Upper lobe of left lung (tissue), 6 donors: ENCODE data around the gene TCF12. TPM values are rescaled to one million over a fixed set of nuclear protein-coding genes. Genes with fewer than 3 reads are reported as not detected.

Experiments used
- ATAC-seq, 2 donors: fragments of 200-7000 bp; cut with Tn5 transposase; one replicate each; pipeline ENCODE4 v1.9.1; 2022; ENCODE audit warnings: mild to moderate bottlenecking in 2 of 2, moderate library complexity in 2 of 2; ENCODE audit not compliant: low FRiP score in 2 of 2
- DNase-seq, 2 donors: peaks; one replicate each; pipeline ENCODE4 v3.0.0-alpha.2; 2019 to 2020
- H3K27ac ChIP-seq, 4 donors: fragments of 200-600 bp; sonication (generic); one replicate each; pipeline ENCODE4 v1.5.1; 2016 to 2019
- H3K27me3 ChIP-seq, 4 donors: fragments of 200-600 bp; sonication (generic); one replicate each; pipeline ENCODE4 v1.5.1; 2017 to 2019
- H3K36me3 ChIP-seq, 4 donors: fragments of 200-600 bp; sonication (generic); one replicate each; pipeline ENCODE4 v1.5.1; 2016 to 2019
- H3K4me1 ChIP-seq, 4 donors: fragments of 200-600 bp; sonication (generic); one replicate each; pipeline ENCODE4 v1.5.1; 2018 to 2019
- H3K4me3 ChIP-seq, 4 donors: fragments of 200-600 bp; sonication (generic); one replicate each; pipeline ENCODE4 v1.5.1; 2017 to 2019; ENCODE audit warnings: mild to moderate bottlenecking in 2 of 4, moderate library complexity in 1 of 4
- H3K9me3 ChIP-seq, 4 donors: fragments of 200-600 bp; sonication (generic); one replicate each; pipeline ENCODE4 v1.5.1; 2018 to 2019
- EP300 ChIP-seq, 4 donors: sonication (generic); formaldehyde crosslinking; IDR thresholded peaks; one replicate each; pipeline ENCODE4 v1.5.1; 2017; ENCODE audit warnings: antibody characterized with exemption in 4 of 4, control low read depth in 2 of 4
- POLR2A ChIP-seq, 4 donors: fragments of 450-650 bp; IDR thresholded peaks; one replicate each; pipeline ENCODE4 v1.5.1; 2016 to 2017; ENCODE audit warnings: antibody characterized with exemption in 4 of 4, mild to moderate bottlenecking in 2 of 4
- POLR2AphosphoS5 ChIP-seq, 2 donors: sonication (generic); formaldehyde crosslinking; IDR thresholded peaks; one replicate each; pipeline ENCODE4 v1.5.1; 2017; ENCODE audit warnings: antibody characterized with exemption in 2 of 2
- WGBS, 2 donors: methylation state at CpG; one replicate each; pipeline ENCODE4 v1.1.5; 2017 to 2018; 5-methylcytosine and 5-hydroxymethylcytosine counted together
- total RNA-seq, 6 donors: library from RNA; depleted of rRNA in 4 of 6; stranded (reverse); fragments of >200 nt in 4 of 6; gene quantifications; one replicate each; pipeline versions ENCODE4 v1.1.0 to v1.2.1, GENCODE V29; 2016 to 2021
- TF ChIP-seq, protein P1 (sequence below), 6 experiments: fragments of 450-650 bp in 4 of 6; fragments of 200-600 bp in 2 of 6; sonication (generic) in 2 of 6; IDR thresholded peaks; one replicate each; pipeline ENCODE4 v1.5.1; 2016 to 2019; ENCODE audit warnings: antibody characterized with exemption in 6 of 6
- donor health status: DM: no; HTN: no; CAD: no; lungs with moderate emphysema.
- donor health status: DM: no; HTN: yes; CAD: no; lungs with severe emphysema.

The TCF12 gene
- total RNA-seq, 6 donors from 2014 or later, result 74.5 to 257 (median 103) TPM

- ATAC-seq (no peak), DNase-seq (no peak)
- peaks cover 8 to 21% (median 14%) of the 10 kb centered on the region in 4 donors for H3K4me1 ChIP-seq
- WGBS, 2 donors, result 58 to 62% methylated on average over 3 of the region's 3 CpGs
- no peak overlapping the region for H3K27ac ChIP-seq
- no peaks in the 10 kb centered on the region for H3K36me3 ChIP-seq
- H3K4me3 ChIP-seq, result no peak overlapping the region
- no peaks in the 10 kb centered on the region for H3K27me3 ChIP-seq
- H3K9me3 ChIP-seq, result no peaks in the 10 kb centered on the region
- TF ChIP-seq EP300 (IDR thresholded peaks at IDR 0.05) (no peak), POLR2A (IDR thresholded peaks at IDR 0.05) (no peak), POLR2AphosphoS5 (IDR thresholded peaks at IDR 0.05) (no peak)
- TF ChIP-seq, protein P1, sequence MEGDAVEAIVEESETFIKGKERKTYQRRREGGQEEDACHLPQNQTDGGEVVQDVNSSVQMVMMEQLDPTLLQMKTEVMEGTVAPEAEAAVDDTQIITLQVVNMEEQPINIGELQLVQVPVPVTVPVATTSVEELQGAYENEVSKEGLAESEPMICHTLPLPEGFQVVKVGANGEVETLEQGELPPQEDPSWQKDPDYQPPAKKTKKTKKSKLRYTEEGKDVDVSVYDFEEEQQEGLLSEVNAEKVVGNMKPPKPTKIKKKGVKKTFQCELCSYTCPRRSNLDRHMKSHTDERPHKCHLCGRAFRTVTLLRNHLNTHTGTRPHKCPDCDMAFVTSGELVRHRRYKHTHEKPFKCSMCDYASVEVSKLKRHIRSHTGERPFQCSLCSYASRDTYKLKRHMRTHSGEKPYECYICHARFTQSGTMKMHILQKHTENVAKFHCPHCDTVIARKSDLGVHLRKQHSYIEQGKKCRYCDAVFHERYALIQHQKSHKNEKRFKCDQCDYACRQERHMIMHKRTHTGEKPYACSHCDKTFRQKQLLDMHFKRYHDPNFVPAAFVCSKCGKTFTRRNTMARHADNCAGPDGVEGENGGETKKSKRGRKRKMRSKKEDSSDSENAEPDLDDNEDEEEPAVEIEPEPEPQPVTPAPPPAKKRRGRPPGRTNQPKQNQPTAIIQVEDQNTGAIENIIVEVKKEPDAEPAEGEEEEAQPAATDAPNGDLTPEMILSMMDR (IDR thresholded peaks at IDR 0.05), result no peak
These were observed 53.6 kb downstream of the TCF12 start for GRCh38 chr15:56972016-56972415.

DNA sequence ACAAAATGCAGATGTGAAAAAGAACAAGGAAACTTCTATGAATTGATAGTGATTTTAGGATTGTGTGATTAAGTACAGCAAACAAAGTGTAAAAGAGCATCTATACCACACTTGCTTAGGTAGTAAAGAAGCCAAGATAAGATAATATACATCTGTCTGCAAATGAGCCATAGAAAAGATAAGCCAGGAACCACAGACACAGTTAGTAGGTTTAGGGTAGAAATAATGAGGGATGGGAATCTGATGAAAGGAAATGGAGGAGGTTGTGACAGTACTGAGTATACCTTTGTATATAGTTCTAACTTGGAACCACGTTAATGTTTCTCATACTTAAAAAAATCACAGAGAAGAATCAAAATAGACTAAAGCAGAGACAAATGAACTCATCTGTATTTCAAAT lies 54.0 kb downstream of the TCF12 start:
- 64 to 86% methylated on average over 1 of the region's 1 CpG for WGBS, 2 donors
- ATAC-seq, result no peak

DNA sequence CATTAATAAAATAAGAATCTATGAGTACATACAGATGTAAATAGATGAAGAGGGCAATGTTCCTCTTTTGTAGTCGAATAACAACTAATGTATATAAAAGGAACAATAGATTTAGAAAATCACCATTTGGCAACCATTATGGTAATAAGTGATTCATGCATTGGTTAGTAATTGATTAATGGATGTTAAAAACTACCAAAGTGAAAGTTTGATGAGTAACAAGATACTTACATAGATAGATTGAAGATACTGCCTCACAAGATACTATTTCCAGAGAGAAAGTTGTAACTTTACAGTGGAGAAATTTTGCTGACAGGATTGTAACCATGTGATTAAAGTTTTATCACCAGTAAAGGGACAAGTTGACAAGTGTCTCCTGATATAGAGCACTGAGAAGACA lies 55.0 kb downstream of the TCF12 start:
- Histone ChIP-seq H3K4me1 (peaks cover 7 to 15% (median 9%) of the 10 kb centered on the region in 4 donors), H3K27ac (no peak overlapping the region), H3K9me3 (no peaks in the 10 kb centered on the region), H3K36me3 (no peaks in the 10 kb centered on the region), H3K4me3 (no peak overlapping the region), H3K27me3 (no peaks in the 10 kb centered on the region)
- DNase-seq, result no peak
- WGBS, 2 donors, result 61 to 75% methylated on average over 1 of the region's 1 CpG
- TF ChIP-seq EP300 (IDR thresholded peaks at IDR 0.05), result no peak
- TF ChIP-seq, protein P1 (IDR thresholded peaks at IDR 0.05), result no peak
- no peak for TF ChIP-seq POLR2AphosphoS5 (IDR thresholded peaks at IDR 0.05)
- no peak for TF ChIP-seq POLR2A (IDR thresholded peaks at IDR 0.05)
- ATAC-seq, result no peak

More for the DNA sequence above, 54.0 kb downstream of the TCF12 start:
- TF ChIP-seq EP300 (IDR thresholded peaks at IDR 0.05) (no peak), POLR2A (IDR thresholded peaks at IDR 0.05) (no peak)
- Histone ChIP-seq H3K4me3 (no peak overlapping the region), H3K27ac (no peak overlapping the region), H3K36me3 (no peaks in the 10 kb centered on the region), H3K4me1 (peaks cover 8 to 19% (median 14%) of the 10 kb centered on the region in 4 donors), H3K27me3 (no peaks in the 10 kb centered on the region), H3K9me3 (no peaks in the 10 kb centered on the region)
- DNase-seq, result no peak

DNA sequence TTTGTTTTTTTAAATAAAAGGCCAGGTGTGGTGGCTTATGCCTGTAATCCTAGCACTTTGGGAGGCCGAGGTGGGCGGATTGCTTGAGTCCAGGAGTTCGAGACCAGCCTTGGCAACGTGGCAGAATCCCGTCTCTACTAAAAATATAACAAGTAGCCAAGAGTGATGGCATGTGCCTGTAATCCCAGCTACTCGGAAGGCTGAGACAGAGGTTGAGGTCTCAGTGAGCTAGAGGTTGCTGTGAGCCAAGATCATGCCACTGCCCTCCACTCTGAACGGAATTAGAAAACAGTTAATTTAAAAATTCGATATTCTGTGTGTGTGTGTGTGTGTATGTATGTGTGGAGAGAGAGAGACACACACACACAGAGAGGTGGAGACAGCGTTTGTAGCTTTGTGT lies 58.8 kb downstream of the TCF12 start:
- H3K4me3 ChIP-seq, result no peak overlapping the region
- TF ChIP-seq POLR2AphosphoS5 (IDR thresholded peaks at IDR 0.05), result no peak
- TF ChIP-seq POLR2A (IDR thresholded peaks at IDR 0.05), result no peak
- no peak for TF ChIP-seq EP300 (IDR thresholded peaks at IDR 0.05)
- TF ChIP-seq, protein P1 (IDR thresholded peaks at IDR 0.05), result no peak
- H3K4me1 ChIP-seq, result peaks cover 0 to 7% (median 0%) of the 10 kb centered on the region in 4 donors
- 75 to 97% methylated on average over 9 of the region's 9 CpGs for WGBS, 2 donors
- DNase-seq, result no peak
- ATAC-seq, result no peak
- H3K9me3 ChIP-seq, result no peaks in the 10 kb centered on the region
- no peaks in the 10 kb centered on the region for H3K36me3 ChIP-seq
- no peaks in the 10 kb centered on the region for H3K27me3 ChIP-seq
- H3K27ac ChIP-seq, result no peak overlapping the region

GRCh38 chr15:56978898-56979662 lies 60.6 kb downstream of the TCF12 start:
- DNase-seq (no peak), ATAC-seq (no peak)
- peaks cover 0 to 11% (median 7%) of the 10 kb centered on the region in 4 donors for H3K4me1 ChIP-seq
- H3K27ac ChIP-seq, result no peak overlapping the region
- H3K27me3 ChIP-seq, result no peaks in the 10 kb centered on the region
- no peaks in the 10 kb centered on the region for H3K9me3 ChIP-seq
- TF ChIP-seq EP300 (IDR thresholded peaks at IDR 0.05) (no peak), POLR2A (IDR thresholded peaks at IDR 0.05) (no peak), POLR2AphosphoS5 (IDR thresholded peaks at IDR 0.05) (no peak)
- TF ChIP-seq, protein P1 (IDR thresholded peaks at IDR 0.05), result no peak
- 86 to 87% methylated on average over 2 of the region's 2 CpGs for whole genome bisulfite sequencing, 2 donors
- H3K4me3 ChIP-seq, result no peak overlapping the region
- H3K36me3 ChIP-seq, result no peaks in the 10 kb centered on the region
